Activated CD4-positive, alpha-beta T cell treated with anti-CD3 and anti-CD28 coated beads, Interleukin-2, Interleukin-4, amounts not matched to agents 100 ng/mL and 50 ng/mL, durations not matched to agents 16 hours and 8 hours (primary cell): ENCODE data around the gene TCTA.
A peak's percentile ranks its signal among the peaks of the same experiment; 100 is the strongest.
"Not testable (repeated sequence)": the region's sequence is repeated elsewhere in the genome, so short reads cannot be mapped to it uniquely, and the experiment has no call there.

Experiments
- DNase-seq: peaks from one replicate; pipeline ENCODE4 v3.0.0-alpha.2; 2020; ENCODE audit warnings: low spot score

TCTA gene, protein sequence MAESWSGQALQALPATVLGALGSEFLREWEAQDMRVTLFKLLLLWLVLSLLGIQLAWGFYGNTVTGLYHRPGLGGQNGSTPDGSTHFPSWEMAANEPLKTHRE

DNA sequence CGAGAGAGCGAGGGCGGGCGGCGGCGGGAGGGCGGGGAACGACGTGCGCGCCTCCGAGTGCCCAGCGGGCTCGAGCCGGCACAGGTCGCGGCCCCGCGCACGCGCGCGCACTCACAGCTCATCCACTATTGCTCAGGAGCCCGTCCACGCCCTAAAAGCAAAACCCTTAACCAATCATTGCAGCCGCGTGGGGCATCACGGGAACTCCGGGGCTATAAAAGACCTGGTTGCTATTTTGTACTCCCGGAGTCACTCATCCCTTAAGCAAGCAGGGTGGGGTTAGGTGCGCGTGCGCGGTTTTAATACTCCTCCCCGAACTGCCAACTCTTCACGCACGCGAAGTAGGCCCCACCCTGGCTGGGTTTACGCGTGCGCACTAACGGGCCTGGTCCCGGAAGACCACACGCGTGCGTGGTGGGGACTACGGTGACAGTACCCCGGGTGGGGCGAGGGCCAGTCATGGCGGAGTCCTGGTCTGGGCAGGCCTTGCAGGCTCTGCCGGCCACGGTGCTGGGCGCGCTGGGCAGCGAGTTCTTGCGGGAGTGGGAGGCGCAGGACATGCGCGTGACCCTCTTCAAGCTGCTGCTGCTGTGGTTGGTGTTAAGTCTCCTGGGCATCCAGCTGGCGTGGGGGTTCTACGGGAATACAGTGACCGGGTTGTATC is at the start of gene TCTA, which contains the start of gene RHOA:
Gene TCTA, plus strand, starts transcription at position 456 of the 664 bp plus-strand sequence. Its CDS starts 4 bp downstream, at position 460.
Gene RHOA, minus strand, starts transcription at position 9 of the 664 bp plus-strand sequence. CDS start 36,387 bp downstream, outside the sequence.
- peak; percentile 100 for DNase-seq

DNA sequence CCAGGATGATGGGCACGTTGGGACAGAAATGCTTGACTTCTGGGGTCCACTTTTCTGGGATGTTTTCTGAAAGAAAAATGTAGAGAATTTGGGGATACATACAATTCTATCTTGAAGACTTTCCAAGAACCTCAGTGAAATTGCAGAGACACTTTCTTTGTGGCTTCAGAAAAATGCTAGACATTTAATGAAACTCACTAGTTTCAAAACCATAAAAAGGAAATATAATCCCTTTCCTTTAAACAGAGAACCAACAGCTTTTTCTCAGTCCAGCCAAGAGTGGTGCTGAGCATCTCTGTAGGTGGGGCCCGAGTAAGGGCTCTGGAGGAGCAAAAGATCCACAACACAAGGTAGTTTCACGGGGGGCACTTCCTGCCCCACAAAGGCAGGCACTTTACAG is 49.7 kb upstream of the TCTA start:
- no peak for DNase-seq

DNA sequence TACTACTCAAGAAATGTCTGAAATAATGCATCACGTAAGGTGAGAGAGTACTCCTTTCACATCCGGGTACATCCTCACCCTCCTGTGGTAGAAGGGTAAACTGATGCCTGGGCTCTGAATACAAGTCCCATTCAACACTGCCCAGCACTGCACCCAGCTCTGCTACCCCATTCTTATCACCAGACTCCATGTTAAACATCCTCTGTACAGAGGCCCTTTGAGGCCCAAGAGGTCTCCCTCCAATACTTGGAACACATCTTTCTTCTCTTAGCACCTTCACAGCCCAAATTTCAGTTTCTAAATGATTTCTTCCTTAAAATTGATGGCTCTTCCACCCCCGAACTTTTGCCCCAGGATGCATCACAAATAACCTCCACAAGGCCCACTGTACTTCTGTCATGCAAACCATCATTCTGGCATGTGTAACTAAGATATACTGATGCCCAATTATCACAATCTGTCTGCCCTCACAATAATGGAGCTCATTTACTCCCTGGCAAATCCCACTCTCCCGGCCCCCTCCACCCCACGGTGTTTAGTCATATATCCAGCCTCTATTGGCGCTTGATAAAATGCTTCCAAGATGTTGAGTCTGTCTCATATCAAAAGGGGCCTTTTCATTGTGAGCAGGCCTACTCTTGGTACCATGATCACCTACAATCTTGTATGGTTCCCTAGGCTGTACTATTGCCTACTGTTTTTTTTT is 41.5 kb upstream of the TCTA start:
- DNase-seq, result no peak

DNA sequence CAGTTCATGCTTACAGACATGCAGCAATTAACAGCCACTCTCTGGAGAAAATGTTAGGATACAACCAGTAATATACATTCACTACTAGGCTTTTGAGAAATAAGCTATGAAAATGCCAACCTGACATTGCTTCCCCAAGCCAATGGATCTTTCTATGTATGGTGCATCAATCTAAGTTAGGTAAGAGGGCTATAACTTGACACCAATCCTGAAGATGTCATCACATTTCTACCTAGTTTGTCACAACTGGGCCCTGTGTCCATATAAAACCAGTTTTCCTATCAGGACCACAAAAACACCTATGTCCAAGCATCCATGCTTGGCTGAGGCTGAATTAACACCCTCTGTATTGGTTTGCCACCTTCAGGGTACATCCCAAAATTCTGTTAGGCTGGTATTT is 40.3 kb upstream of the TCTA start:
- no peak for DNase-seq

DNA sequence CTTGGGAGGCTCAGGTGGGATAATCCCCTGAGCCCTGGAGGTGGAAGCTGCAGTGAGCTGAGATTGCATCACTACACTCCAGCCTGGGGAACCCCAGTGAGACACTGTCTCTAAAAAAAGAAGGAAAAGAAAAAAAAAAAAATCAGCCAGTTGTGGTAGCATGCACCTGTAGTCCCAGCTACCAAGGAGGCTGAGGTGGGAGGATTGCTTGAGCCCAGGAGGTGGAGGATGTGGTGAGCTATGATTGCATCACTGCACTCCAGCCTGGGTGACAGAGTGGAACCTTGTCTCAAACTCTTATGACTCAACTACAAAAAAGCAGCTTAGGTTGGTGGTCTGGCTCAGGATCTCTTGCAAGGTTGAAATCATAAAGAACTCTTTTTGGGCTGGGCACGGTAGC is 34.7 kb upstream of the TCTA start:
- DNase-seq, result peak; percentile 67

DNA sequence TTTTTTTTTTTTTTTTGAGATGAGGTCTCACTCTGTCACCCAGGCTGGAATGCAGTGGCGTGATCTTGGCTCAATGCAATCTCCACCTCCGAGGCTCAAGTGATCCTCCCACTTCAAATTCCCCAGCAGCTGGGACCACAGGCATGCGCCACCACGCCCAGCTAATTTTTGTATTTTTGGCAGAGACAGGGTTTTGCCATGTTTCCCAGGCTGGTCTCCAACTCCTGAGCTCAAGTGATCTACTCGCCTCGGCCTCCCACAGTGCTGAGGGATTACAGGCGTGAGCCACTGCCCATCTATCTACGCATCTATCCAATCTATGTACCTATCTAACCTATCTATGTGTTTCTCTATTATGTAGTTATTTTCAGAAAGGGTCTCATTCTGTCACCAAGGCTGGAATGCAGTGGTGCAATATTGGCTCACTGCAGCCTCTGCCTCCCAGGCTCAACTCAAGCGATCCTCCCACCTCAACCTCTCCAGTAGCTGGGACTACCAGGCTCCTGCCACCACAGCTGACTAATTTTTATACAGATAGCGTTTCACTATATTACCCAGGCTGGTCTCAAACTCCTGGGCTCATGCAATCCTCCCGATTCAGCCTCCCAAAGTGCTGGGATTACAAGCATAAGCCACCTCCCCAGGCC is 33.9 kb upstream of the TCTA start:
- DNase-seq, result no peak

DNA sequence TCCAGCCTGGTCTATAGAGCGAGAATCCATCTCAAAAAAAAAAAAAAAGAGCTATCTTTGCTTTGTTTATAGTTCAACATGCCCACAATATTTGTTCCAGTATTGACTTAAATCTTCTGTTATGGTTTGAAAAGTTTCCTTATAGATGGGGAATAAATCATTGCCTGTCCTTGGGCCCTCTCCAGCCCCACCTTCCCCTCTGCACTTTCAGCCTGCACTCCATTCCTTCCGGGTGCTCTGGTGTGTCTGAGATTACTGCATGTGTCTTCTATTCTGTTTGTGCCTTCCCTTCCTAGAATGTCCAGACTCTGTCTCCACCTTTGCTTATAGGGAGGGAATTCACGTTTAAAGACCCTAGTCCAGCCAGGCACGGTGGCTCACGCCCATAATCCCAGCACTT is 28.8 kb upstream of the TCTA start:
- no peak for DNase-seq

DNA sequence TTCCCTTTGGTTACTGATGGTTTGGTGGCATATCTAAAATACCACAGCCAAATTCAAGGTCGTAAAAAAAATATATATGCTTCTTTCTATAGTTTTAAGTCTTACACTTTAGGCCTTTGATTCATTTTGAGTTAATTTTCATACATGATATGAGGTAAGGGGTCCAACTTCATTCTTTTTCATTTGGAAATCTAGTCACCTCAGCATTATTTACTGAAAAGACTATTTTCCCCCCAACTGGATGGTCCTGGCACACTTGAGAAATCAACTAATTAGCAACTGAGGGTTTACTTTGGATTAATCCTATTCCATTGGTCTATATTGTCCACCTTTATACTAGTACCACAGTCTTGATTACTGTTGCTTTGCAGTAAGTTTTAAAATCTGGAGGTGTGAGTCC is 26.6 kb upstream of the TCTA start:
- no peak for DNase-seq

DNA sequence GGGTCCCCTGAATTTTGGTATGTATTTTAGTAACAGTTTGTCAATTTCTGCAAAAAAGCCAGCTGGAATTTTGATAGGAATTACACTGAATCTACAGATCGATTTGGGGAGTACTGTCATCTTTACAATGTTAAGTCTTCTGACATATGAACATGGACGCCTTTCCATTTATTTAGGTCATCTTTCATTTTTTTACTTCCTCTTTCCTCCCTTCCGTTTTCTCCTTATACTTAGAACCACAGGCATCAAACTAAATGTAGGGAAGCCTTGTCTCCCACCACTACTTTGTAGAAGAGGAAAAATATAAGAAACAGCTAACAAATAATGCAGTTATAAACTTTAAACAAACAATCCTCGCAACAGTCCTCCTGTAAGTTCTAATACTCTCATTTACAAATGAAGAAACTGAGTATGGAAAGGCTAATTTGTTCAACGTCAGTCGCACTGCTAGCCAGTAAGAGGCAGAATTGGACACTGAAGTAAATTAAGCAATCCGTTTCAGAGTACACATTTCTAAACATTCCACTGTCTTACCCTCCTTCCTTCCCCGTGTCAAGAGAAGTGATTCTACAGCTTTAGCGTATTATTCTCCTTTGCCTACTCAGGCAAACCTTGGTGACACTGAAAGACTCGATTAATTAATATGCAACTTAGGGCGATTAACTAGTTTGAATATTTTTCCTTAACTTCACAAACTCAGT is 26.0 kb upstream of the TCTA start:
- no peak for DNase-seq

DNA sequence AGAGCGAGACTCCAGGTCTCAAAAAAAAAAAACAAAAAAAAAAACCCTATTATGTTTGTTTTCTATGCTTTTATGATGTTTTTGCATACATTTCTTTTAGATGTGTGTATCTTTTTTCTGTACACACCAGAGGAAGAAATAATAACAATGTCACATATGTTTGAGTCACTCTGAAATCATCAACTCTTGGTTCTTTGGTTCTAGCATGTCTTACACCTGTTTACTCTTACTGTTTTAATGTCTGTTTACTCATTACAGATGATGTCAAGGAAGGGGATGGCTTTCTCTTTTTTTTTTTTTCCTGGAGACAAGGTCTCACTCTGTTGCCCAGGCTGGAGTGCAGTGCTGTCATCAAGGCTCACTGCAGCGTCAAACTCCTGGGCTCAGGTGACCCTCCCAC is 24.5 kb upstream of the TCTA start:
- no peak for DNase-seq

DNA sequence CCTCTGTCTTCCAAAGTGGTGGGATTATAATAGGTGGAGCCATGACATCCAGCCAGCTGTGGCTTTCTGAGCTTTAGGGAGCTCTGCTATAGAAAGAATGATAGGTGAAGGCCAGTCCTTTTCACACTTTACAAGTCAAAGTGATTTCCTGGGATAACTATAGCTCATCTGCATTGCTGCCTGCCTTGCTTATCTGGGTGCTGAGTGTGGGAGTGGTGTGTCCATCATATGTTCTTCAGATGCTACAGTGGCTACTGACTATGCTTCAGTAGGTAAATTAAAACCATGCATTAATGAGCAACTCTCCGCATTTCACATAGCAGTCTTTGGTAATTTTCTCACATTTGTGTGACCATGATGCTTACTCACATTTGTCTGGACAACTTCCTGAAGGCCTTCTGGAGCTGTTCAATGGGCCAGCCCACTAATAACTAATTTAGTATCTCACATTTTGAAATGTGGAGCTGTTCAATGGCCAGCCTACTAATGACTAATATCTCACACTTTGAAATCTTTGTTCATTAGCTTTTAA is 23.9 kb upstream of the TCTA start:
- DNase-seq, result no peak

DNA sequence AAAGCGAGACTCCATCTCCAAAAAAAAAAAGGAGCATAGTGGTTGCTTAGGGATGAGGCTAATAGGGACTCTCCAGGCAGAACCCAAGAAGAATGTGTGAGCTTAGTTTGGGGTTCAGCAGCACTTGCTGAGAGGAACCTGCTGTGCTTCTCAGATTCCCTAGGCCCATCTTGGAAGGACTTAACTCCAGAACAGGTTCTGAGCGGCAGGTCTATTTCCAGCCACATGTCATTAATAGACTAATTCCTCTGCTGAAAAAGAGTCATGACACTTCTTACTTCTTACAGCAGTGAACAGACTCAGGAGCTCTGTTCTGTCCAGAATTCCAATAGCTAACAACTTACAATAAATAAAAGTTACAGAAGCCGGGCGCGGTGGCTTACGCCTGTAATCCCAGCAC is 22.9 kb upstream of the TCTA start:
- DNase-seq, result no peak

DNA sequence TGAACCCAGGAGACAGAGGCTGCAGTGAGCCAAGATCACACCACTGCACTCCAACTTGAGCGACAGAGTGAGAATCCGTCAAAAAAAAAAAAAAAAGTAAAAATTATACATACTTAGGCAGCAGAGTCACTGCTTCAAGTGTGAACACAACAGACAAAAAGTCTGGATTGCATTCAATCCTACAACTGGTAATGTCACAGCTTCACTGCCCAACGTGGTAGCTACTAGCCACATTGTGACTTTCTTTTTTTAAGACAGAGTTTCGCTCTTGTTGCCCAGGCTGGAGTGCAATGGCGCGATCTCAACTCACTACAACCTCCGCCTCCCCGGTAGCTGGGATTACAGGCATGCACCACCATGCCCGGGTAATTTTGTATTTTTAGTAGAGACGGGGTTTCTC is 20.9 kb upstream of the TCTA start:
- DNase-seq, result not testable (repeated sequence)

DNA sequence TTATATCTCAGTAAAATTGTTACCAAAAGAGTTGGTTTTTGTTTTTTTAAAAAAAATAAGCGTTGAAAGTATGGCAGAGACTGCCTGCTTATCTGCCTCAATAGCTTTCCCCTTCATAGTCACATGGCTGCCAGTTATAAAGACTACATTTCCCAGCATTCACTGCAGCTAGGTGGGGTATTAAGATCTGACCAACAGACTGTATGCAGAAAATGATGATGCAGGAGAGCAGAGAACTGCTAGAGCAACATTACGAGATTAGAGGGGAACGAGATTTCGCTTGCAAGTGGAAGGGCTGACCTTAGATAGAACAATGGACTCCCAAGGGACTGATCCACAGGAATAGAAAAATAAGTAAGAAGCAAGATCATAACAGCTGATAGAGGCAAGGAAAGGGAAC is 14.8 kb upstream of the TCTA start:
- no peak for DNase-seq

DNA sequence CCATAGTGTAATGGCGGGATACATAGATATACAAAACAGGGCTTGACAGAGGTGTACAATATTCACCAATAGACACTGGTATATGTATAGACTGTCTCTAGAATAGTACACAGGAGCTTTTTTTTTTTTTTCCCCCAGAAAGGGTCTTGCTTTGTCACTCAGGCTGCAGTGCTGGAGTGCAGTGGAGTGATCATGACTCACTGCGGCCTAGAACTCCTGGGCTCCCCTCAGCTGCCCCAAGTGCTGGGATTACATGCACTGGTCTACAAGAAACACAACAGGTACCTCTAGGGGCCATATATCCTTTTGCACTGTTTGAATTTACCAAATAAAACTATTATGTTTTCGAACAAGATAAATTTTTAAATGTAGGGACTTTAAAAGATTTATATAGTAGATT is 12.8 kb upstream of the TCTA start:
- no peak for DNase-seq

DNA sequence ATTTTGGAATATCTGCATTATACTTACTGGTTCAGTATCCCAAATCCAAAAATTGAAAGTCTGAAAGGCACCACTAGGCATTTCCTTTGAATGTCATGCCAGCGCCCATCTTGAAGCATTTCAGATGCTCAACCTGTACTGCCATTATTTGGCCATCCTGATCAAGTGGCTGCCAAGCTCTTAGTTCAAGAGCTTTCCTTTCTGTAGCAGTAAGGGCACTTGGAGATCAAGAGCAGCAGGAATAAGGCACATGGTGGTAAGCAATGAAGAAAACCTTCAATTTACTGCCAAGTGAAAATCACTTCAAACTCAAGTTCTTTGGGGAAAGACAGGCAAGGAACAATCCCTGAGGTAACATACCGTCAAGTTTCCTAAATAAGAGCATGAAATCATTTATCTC is 10.5 kb upstream of the TCTA start:
- DNase-seq, result no peak

DNA sequence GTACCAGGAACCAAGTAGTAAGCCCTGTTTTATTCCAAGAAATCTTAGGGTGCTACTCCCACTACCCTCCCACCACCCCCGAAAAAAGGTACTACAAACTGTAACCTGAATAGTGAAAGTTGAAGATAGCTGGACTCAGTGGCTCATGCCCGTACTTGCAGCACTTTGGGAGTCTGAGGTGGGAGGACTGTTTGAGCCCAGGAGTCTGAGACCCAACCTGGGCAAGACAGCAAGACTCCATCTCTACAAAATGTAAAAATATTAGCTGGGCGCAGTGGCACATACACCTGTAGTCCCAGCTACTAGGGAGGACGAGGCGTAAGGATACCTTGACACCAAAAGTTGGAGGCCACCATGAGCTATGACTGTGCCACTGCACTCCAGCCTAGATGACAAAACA is 8.3 kb upstream of the TCTA start:
- no peak for DNase-seq

DNA sequence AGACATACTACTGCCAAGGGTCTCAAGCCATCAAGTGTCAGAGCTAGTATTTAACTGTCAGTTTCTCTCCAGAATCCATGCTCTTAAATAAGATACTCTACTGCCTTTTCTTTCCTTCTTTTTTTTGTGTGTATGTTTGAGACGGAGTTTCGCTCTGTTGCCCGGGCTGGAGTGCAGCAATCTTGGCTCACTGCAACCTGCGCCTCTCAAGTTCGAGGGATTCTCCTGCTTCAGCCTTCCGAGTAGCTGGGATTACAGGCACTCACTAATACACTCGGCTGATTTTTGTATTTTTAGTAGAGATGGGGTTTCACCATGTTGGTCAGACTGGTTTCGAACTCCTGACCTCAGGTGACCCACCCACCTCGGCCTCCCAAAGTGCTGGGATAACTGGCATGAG is 6.7 kb upstream of the TCTA start:
- DNase-seq, result not testable (repeated sequence)

DNA sequence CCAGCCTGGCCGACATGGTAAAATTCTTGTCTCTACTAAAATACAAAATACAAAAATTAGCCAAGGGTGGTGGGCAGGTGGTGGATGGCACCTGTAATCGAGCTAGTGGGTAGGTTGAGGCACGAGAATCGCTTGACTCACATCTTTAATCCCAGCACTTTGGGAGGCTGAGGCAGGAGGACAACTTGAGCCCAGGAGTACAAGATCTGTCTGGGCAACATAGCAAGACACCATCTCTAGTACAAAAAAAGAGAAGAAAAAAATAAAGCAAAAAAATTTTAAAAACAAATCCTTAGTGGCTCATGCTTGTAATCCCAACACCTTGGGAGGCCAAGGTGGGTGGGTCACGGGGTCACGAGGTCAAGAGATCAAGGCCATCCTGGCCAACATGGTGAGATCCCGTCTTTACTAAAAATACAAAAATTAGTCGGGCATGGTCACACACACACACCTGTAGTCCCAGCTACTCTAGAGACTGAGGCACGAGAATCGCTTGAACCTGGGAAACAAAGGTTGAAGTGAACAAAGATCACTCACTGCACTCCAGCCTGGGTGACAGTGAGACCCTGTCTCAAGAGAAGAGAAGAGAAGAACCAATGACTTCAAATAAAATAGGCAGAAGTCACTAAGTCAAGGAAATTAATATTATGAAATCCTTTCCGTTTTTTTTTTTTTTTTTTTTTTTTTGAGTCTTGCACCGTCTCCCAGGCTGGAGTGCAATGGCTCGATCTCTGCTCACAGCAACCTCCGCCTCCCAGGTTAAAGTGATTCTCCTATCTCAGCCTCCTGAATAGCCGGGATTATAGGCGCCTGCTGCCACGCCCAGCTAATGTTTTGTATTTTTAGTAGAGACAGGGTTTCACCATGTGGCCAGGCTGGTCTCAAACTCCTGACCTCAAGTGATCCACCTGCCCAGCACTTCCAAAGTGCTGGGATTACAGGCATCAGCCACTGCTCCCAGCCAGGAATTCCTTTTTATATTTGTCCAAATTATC is 5.4 kb upstream of the TCTA start:
- no peak for DNase-seq

DNA sequence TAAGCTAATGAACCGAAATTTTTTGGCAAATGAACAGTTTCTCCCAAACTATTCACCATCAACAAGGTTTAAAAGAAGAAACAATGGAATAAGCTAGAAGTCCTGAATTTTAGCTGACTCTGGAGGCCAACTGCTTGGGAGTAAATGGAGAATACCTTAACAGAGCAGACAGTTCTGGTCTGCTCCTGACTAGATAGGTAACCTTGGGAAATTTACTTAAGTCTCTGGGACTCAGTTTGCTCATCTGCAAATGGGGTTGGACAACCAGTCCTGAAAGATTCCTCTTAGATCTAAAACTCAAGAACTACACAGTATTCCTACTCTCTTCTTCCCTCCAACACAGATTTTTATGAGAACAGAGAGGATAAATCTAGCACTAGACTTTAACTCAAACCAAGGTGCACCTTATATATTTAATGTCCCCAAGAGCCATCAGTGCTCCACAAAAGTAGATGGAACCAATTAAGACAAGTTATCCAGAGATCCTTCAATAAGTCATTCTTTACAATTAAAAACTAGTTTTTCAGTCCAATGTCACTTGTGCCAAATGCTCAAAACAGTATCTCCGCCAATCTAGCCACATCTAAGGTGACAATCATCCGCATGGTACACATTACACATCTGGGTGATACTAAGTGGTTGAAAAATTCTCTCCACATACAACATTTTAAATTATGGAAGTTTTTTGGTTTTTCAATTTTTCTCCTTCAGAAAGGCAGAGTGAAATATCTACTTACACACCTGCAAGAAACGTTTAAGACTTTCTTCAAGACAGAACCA is 2.0 kb upstream of the TCTA start:
- DNase-seq, result no peak
